GM19438 (cell line): ENCODE data around the gene SIRT6.
"Not testable (repeated sequence)": the region's sequence is repeated elsewhere in the genome, so short reads cannot be mapped to it uniquely, and the experiment has no call there.

Experiments used
- ATAC-seq: cut with Tn5 transposase; IDR thresholded peaks from one replicate; pipeline ENCODE4 v1.9.1; 2021; ENCODE audit warnings: low read depth; ENCODE audit not compliant: unreplicated experiment

The SIRT6 gene

GRCh38 chr19:4200940-4201542 is 18.7 kb upstream of the SIRT6 start:
- no peak for ATAC-seq

GRCh38 chr19:4199699-4200293 is 17.4 kb upstream of the SIRT6 start:
- no peak for ATAC-seq

- no peak for ATAC-seq
Measured at GRCh38 chr19:4198467-4199126, 16.2 kb upstream of the SIRT6 start.

- ATAC-seq = no peak
Measured at GRCh38 chr19:4197625-4198466, 15.5 kb upstream of the SIRT6 start.

GRCh38 chr19:4197228-4197624 is 14.9 kb upstream of the SIRT6 start:
- ATAC-seq = no peak

GRCh38 chr19:4196587-4197148 is 14.3 kb upstream of the SIRT6 start:
- no peak for ATAC-seq

GRCh38 chr19:4196009-4196408 is 13.6 kb upstream of the SIRT6 start:
- no peak for ATAC-seq

- ATAC-seq = no peak
Measured at GRCh38 chr19:4194353-4194752, 12.0 kb upstream of the SIRT6 start.

- not testable (repeated sequence) for ATAC-seq
Measured at GRCh38 chr19:4192537-4192936, 10.2 kb upstream of the SIRT6 start.

GRCh38 chr19:4189641-4190040 is 7.3 kb upstream of the SIRT6 start:
- ATAC-seq = no peak

GRCh38 chr19:4187313-4188122 is 5.2 kb upstream of the SIRT6 start:
- ATAC-seq = no peak

GRCh38 chr19:4186087-4186993 is 4.0 kb upstream of the SIRT6 start:
- no peak for ATAC-seq

- ATAC-seq = no peak
Measured at GRCh38 chr19:4185413-4186086, 3.2 kb upstream of the SIRT6 start.

GRCh38 chr19:4184718-4185352 is 2.5 kb upstream of the SIRT6 start:
- ATAC-seq = no peak

- ATAC-seq = no peak
Measured at GRCh38 chr19:4183967-4184717, 1.8 kb upstream of the SIRT6 start.

GRCh38 chr19:4181053-4181508 is 1.3 kb downstream of the SIRT6 start:
- ATAC-seq = no peak

GRCh38 chr19:4178990-4179389 is 3.4 kb downstream of the SIRT6 start:
- no peak for ATAC-seq
